Upper lobe of left lung (tissue), 4 donors: Measurements from ENCODE around the gene ALDH9A1.

Experiments
- CTCF ChIP-seq, 6 experiments: fragments of 450-650 bp in 4 of 6; fragments of 200-600 bp in 2 of 6; sonication (generic) in 2 of 6; IDR thresholded peaks; one replicate each; pipeline ENCODE4 v1.5.1; 2016 to 2019; ENCODE audit warnings: antibody characterized with exemption in 6 of 6
- EP300 ChIP-seq, 4 donors: sonication (generic); formaldehyde crosslinking; IDR thresholded peaks; one replicate each; pipeline ENCODE4 v1.5.1; 2017; ENCODE audit warnings: antibody characterized with exemption in 4 of 4, control low read depth in 2 of 4
- POLR2A ChIP-seq, 4 donors: fragments of 450-650 bp; IDR thresholded peaks; one replicate each; pipeline ENCODE4 v1.5.1; 2016 to 2017; ENCODE audit warnings: antibody characterized with exemption in 4 of 4, mild to moderate bottlenecking in 2 of 4

- TF ChIP-seq POLR2A (IDR thresholded peaks at IDR 0.05) (no peak), CTCF (IDR thresholded peaks at IDR 0.05) (no peak), EP300 (IDR thresholded peaks at IDR 0.05) (no peak)
Observed at GRCh38 chr1:165616987-165617546, 81.3 kb downstream of the ALDH9A1 start.
